HepG2 (cell line): ENCODE results near the gene ASXL1. TPM values are rescaled to one million over a fixed set of nuclear protein-coding genes. Genes with fewer than 3 reads are reported as not detected.

Source experiments
- ATAC-seq: fragments of 200-7000 bp; cut with Tn5 transposase; 3 replicates; pipeline ENCODE4 v1.9.1; 2020; ENCODE audit warnings: mild to moderate bottlenecking, moderate library complexity
- BruUV-seq: library from RNA; stranded (reverse); fragments of 400-500 nt; replicated peaks from 2 replicates; lab custom pipeline; 2021; lab: Mats Ljungman, UMichigan
- CTCF ChIA-PET: fragments of 300-600 bp; formaldehyde crosslinking; extraction: SDS; loops from one replicate; lab custom pipeline; 2021; ENCODE audit warnings: low total read pairs, inconsistent platforms, low intra/inter-chr PET ratio; lab: Yijun Ruan, JAX
- POLR2A ChIA-PET: fragments of 350-600 bp; sonication (Branson Sonifier 250); formaldehyde crosslinking; loops from one replicate; lab custom pipeline; 2020; ENCODE audit warnings: antibody characterized with exemption, inconsistent platforms; lab: Yijun Ruan, JAX
- DNase-seq: peaks from one replicate; pipeline ENCODE4 v3.0.0-alpha.2; 2015; ENCODE audit warnings: low spot score
- FAIRE-seq: peaks from 3 replicates; lab custom pipeline; 2011; peaks lifted over from hg19 to GRCh38; lab: Jason Lieb, UNC
- H2AFZ ChIP-seq: one replicate; pipeline ENCODE4 v1.6.1; 2011; ENCODE audit warnings: low read length, inconsistent platforms
- H3K27ac ChIP-seq: fragments of 300-600 bp; 3 replicates; pipeline ENCODE4 v1.8.0; 2011; ENCODE audit warnings: mixed run types, mild to moderate bottlenecking, mixed read lengths, low read length, inconsistent platforms; ENCODE audit not compliant: insufficient read depth; ENCODE audit errors: extremely low read length
- H3K27me3 ChIP-seq, 2 experiments: fragments of 200-600 bp in 1 of 2; 2 replicates in 1 of 2; 3 replicates in 1 of 2; pipeline versions ENCODE4 v1.6.0 to v1.8.0; 2011; ENCODE audit warnings: low read length in 2 of 2, mild to moderate bottlenecking in 2 of 2, moderate library complexity in 2 of 2, inconsistent platforms in 1 of 2; ENCODE audit not compliant: insufficient read depth in 2 of 2, control insufficient read depth in 1 of 2
- H3K36me3 ChIP-seq, 2 experiments: fragments of 200-600 bp in 1 of 2; replicated peaks in 1 of 2; 2 replicates in 1 of 2; 3 replicates in 1 of 2; pipeline versions ENCODE4 v1.5.1 to v1.8.0; 2011; ENCODE audit warnings: low read length in 2 of 2, inconsistent platforms in 1 of 2; ENCODE audit not compliant: insufficient read depth in 2 of 2, control insufficient read depth in 1 of 2
- H3K4me1 ChIP-seq: 2 replicates; pipeline ENCODE4 v1.5.1; 2012; ENCODE audit warnings: low read length, inconsistent platforms; ENCODE audit not compliant: insufficient read depth
- H3K4me2 ChIP-seq: 2 replicates; pipeline ENCODE4 v1.6.0; 2011; ENCODE audit warnings: low read depth, low read length, inconsistent platforms
- H3K4me3 ChIP-seq, 3 experiments: fragments of 200-600 bp in 1 of 3; sonication (generic), shearing (Covaris generic) in 1 of 3; replicated peaks in 1 of 3; 2 replicates each; pipeline ENCODE4 v1.5.1; 2011 to 2016; ENCODE audit warnings: low read length in 3 of 3, inconsistent platforms in 2 of 3, low read depth in 2 of 3, mild to moderate bottlenecking in 2 of 3, control low read depth in 1 of 3, mixed read lengths in 1 of 3; ENCODE audit not compliant: insufficient read depth in 1 of 3
- H3K79me2 ChIP-seq: one replicate; pipeline ENCODE4 v1.6.1; 2011; ENCODE audit warnings: low read length, inconsistent platforms; ENCODE audit not compliant: insufficient read depth
- H3K9ac ChIP-seq: 2 replicates; pipeline ENCODE4 v1.6.0; 2011; ENCODE audit warnings: mild to moderate bottlenecking, low read depth, low read length, inconsistent platforms; ENCODE audit not compliant: insufficient read depth
- H3K9me3 ChIP-seq: 2 replicates; pipeline ENCODE4 v1.5.1; 2012; ENCODE audit warnings: mild to moderate bottlenecking, low read length
- H4K20me1 ChIP-seq: 2 replicates; pipeline ENCODE4 v1.6.0; 2011; ENCODE audit warnings: inconsistent platforms, mild to moderate bottlenecking, low read length, moderate library complexity; ENCODE audit not compliant: insufficient read depth
- FOXA1 ChIP-seq, 2 experiments: fragments of 450-650 bp in 1 of 2; sonication (generic) in 1 of 2; formaldehyde crosslinking in 1 of 2; IDR thresholded peaks; 2 replicates each; pipeline versions ENCODE4 v1.4.0 to v1.6.1; 2016 to 2020; ENCODE audit warnings: missing genetic modification reagents in 1 of 2
- MATR3 ChIP-seq: sonication (generic); formaldehyde crosslinking; IDR thresholded peaks from 2 replicates; pipeline ENCODE4 v1.4.0; 2020; ENCODE audit warnings: missing genetic modification reagents
- NR2C2 ChIP-seq: sonication (generic); formaldehyde crosslinking; IDR thresholded peaks from 2 replicates; pipeline ENCODE4 v1.4.0; 2020; ENCODE audit warnings: missing genetic modification reagents, mild to moderate bottlenecking, moderate library complexity, borderline replicate concordance
- SKIL ChIP-seq: sonication (generic); formaldehyde crosslinking; IDR thresholded peaks from 2 replicates; pipeline ENCODE4 v1.8.0; 2022; ENCODE audit warnings: missing genetic modification reagents, mild to moderate bottlenecking, moderate library complexity, borderline replicate concordance
- STAT6 ChIP-seq: sonication (generic); formaldehyde crosslinking; IDR thresholded peaks from 2 replicates; pipeline ENCODE4 v1.4.0; 2020; ENCODE audit warnings: missing genetic modification reagents, mild to moderate bottlenecking, borderline replicate concordance
- ZC3H4 ChIP-seq: sonication (generic); formaldehyde crosslinking; IDR thresholded peaks from 2 replicates; pipeline ENCODE4 v1.4.0; 2020; ENCODE audit warnings: missing genetic modification reagents, borderline replicate concordance
- ZNF329 ChIP-seq: sonication (generic); formaldehyde crosslinking; IDR thresholded peaks from 2 replicates; pipeline ENCODE4 v1.9.0; 2021; ENCODE audit warnings: low read depth, mild to moderate bottlenecking, missing genetic modification reagents
- ZNF530 ChIP-seq: sonication (generic); formaldehyde crosslinking; IDR thresholded peaks from 2 replicates; pipeline ENCODE4 v1.5.0; 2020; ENCODE audit warnings: low read depth, mild to moderate bottlenecking, missing genetic modification reagents
- ZNF546 ChIP-seq: sonication (generic); formaldehyde crosslinking; conservative IDR thresholded peaks from 2 replicates; pipeline ENCODE4 v1.8.1; 2023; ENCODE audit warnings: mild to moderate bottlenecking, missing genetic modification reagents
- WGBS: methylation state at CpG from one replicate; pipeline ENCODE4 v1.1.6; 2017; ENCODE audit warnings: low lambda C conversion rate; 5-methylcytosine and 5-hydroxymethylcytosine counted together
- in situ Hi-C: cut with HindIII; loops from 2 replicates; pipeline ENCODE4 v1.10.0; 2017; ENCODE audit warnings: low pct_unique_long_range_greater_than_20kb; ENCODE audit not compliant: extremely low pct_ligation_motif_present
- intact Hi-C: fragments of 100-400 bp; cut with micrococcal nuclease; formaldehyde crosslinking; loops from one replicate; pipeline ENCODE4 v1.10.0; 2022; ENCODE audit not compliant: unreplicated experiment
- polyA plus RNA-seq, 8 experiments: library from polyadenylated mRNA; depleted of rRNA in 3 of 8; stranded (reverse) in 7 of 8; unstranded in 1 of 8; fragments of >200 nt; fragmentation: Illumina TruSeq in 4 of 8; extraction: Trizol in 4 of 8; gene quantifications; 2 replicates each; pipeline versions ENCODE4 v1.2.1 to v1.2.3, GENCODE V29; 2011 to 2016; ENCODE audit warnings: low read depth in 4 of 8, missing spikeins in 1 of 8, mixed read lengths in 1 of 8; ENCODE audit not compliant: insufficient read depth in 1 of 8
- total RNA-seq, 5 experiments: library from RNA; depleted of rRNA; stranded (reverse); fragments of >200 nt; fragmentation: Illumina TruSeq; extraction: Trizol; gene quantifications; 2 replicates each; pipeline ENCODE4 v1.2.3, GENCODE V29; 2016; ENCODE audit warnings: low read depth in 1 of 5
- TF ChIP-seq, protein P1 (sequence below): sonication (generic); formaldehyde crosslinking; IDR thresholded peaks from 2 replicates; pipeline ENCODE4 v1.4.0; 2020; ENCODE audit warnings: missing genetic modification reagents, mild to moderate bottlenecking, borderline replicate concordance
- TF ChIP-seq, protein P2 (sequence below): sonication (generic); formaldehyde crosslinking; IDR thresholded peaks from 2 replicates; pipeline ENCODE4 v1.4.0; 2020; ENCODE audit warnings: missing genetic modification reagents

ASXL1 gene
- total and polyA plus RNA-seq, 2 of the 13 experiments (the other 11 are each of a cell fraction or from before 2014, with no cell fraction given), result 62.1 to 74.8 TPM

DNA sequence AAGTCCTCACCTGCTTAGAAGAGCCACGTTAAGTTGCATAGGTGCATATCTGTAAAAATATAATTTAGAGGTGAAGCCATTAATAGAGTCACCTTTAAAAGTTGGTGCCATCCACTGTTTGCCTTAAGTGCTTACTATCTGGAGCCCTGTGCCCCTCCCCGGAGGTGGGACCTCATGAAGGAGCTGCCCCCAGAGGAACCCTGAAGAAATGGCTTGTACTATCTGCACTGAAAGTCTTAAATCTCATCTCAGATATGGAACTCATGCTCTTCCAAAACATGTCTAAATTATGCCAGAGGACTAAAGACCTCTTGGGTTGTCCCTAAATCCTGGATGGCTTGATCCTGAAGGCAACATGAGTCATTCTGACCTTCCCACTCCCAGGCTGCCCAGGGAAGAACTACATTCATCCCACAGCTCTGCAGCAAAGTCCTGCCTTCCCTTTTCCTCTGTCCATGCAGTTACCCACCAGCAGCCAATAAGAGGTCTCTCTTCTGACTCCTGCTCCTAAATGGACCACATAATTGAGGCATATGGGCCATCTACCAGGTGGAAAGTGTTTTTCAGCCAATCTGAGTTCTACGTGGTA, 85.3 kb downstream of the ASXL1 start:
- intact Hi-C loops, result no loop called here
- Histone ChIP-seq H3K4me2 (no peak overlapping the region), H4K20me1 (peaks cover 23% of the 10 kb centered on the region; the same call in 1 of the 2 replicates), H3K27ac (no peak overlapping the region), H3K79me2 (no peaks in the 10 kb centered on the region), H3K4me3 (no peak overlapping the region), H3K4me1 (peaks cover 41% of the 10 kb centered on the region), H3K27me3 (no peaks in the 10 kb centered on the region), H3K9me3 (no peaks in the 10 kb centered on the region), H3K36me3 (peaks cover 28 to 67% of the 10 kb centered on the region in 2 experiments), H3K9ac (no peak overlapping the region), H2AFZ (no peak overlapping the region)
- in situ Hi-C loops, result no loop called here
- ATAC-seq (no peak), DNase-seq (no peak), FAIRE-seq (no peak)
- CTCF ChIA-PET, result no interaction called here
- no TSS peak for BruUV-seq
- POLR2A ChIA-PET, result interaction anchor here (1.4 to 1.7 kb wide), 2 partner anchors 32 to 34 kb away, joined by 3 to 5 read pairs; no protein-coding TSS in a partner anchor
- WGBS, result 97% methylated on average over 3 of the region's 3 CpGs
- TF ChIP-seq STAT6 (CRISPR knock-in tag) (no peak), MATR3 (CRISPR knock-in tag) (no peak), SKIL (CRISPR knock-in tag) (no peak), ZNF530 (no peak), ZNF546 (CRISPR knock-in tag) (no peak), NR2C2 (CRISPR knock-in tag) (no peak), ZC3H4 (CRISPR knock-in tag) (no peak), ZNF329 (CRISPR knock-in tag) (no peak), FOXA1 (IDR thresholded peaks at IDR 0.05) (no peak), FOXA1 (CRISPR knock-in tag; IDR thresholded peaks at IDR 0.05) (no peak)
- TF ChIP-seq, protein P1, sequence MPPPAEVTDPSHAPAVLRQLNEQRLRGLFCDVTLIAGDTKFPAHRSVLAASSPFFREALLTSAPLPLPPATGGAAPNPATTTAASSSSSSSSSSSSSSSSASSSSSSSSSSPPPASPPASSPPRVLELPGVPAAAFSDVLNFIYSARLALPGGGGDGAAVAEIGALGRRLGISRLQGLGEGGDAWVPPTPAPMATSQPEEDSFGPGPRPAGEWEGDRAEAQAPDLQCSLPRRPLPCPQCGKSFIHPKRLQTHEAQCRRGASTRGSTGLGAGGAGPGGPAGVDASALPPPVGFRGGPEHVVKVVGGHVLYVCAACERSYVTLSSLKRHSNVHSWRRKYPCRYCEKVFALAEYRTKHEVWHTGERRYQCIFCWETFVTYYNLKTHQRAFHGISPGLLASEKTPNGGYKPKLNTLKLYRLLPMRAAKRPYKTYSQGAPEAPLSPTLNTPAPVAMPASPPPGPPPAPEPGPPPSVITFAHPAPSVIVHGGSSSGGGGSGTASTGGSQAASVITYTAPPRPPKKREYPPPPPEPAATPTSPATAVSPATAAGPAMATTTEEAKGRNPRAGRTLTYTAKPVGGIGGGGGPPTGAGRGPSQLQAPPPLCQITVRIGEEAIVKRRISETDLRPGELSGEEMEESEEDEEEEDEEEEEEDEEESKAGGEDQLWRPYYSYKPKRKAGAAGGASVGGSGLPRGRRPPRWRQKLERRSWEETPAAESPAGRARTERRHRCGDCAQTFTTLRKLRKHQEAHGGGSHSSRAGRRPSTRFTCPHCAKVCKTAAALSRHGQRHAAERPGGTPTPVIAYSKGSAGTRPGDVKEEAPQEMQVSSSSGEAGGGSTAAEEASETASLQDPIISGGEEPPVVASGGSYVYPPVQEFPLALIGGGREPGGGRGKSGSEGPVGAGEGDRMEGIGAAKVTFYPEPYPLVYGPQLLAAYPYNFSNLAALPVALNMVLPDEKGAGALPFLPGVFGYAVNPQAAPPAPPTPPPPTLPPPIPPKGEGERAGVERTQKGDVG (CRISPR knock-in tag), result no peak
- TF ChIP-seq, protein P2, sequence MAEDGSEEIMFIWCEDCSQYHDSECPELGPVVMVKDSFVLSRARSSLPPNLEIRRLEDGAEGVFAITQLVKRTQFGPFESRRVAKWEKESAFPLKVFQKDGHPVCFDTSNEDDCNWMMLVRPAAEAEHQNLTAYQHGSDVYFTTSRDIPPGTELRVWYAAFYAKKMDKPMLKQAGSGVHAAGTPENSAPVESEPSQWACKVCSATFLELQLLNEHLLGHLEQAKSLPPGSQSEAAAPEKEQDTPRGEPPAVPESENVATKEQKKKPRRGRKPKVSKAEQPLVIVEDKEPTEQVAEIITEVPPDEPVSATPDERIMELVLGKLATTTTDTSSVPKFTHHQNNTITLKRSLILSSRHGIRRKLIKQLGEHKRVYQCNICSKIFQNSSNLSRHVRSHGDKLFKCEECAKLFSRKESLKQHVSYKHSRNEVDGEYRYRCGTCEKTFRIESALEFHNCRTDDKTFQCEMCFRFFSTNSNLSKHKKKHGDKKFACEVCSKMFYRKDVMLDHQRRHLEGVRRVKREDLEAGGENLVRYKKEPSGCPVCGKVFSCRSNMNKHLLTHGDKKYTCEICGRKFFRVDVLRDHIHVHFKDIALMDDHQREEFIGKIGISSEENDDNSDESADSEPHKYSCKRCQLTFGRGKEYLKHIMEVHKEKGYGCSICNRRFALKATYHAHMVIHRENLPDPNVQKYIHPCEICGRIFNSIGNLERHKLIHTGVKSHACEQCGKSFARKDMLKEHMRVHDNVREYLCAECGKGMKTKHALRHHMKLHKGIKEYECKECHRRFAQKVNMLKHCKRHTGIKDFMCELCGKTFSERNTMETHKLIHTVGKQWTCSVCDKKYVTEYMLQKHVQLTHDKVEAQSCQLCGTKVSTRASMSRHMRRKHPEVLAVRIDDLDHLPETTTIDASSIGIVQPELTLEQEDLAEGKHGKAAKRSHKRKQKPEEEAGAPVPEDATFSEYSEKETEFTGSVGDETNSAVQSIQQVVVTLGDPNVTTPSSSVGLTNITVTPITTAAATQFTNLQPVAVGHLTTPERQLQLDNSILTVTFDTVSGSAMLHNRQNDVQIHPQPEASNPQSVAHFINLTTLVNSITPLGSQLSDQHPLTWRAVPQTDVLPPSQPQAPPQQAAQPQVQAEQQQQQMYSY (CRISPR knock-in tag), result peak; percentile 76; the same call in 1 of the 2 replicates
